Esophagus squamous epithelium (tissue), 5 donors: ENCODE data around the gene FBXW5. TPM values are rescaled to one million over a fixed set of nuclear protein-coding genes. Genes with fewer than 3 reads are reported as not detected.

Experiments used
- DNase-seq: peaks from one replicate; lab custom pipeline; 2025; lab: John Stamatoyannopoulos, UW
- H3K27ac ChIP-seq, 4 donors: fragments of 200-600 bp; sonication (generic); one replicate each; pipeline ENCODE4 v1.5.1; 2016 to 2019; ENCODE audit warnings: mild to moderate bottlenecking in 1 of 4
- H3K27me3 ChIP-seq, 4 donors: fragments of 200-600 bp; sonication (generic); 1 replicate in 3 of 4; 2 replicates in 1 of 4; pipeline versions ENCODE4 v1.5.1 to v1.6.0; 2017 to 2021; ENCODE audit warnings: antibody characterized with exemption in 1 of 4
- H3K36me3 ChIP-seq, 3 donors: fragments of 200-600 bp; sonication (generic); one replicate each; pipeline ENCODE4 v1.5.1; 2016 to 2019
- H3K4me1 ChIP-seq, 3 donors: fragments of 200-600 bp; sonication (generic); one replicate each; pipeline ENCODE4 v1.5.1; 2017 to 2019
- H3K4me3 ChIP-seq, 4 donors: fragments of 200-600 bp; sonication (generic); 1 replicate in 3 of 4; 2 replicates in 1 of 4; pipeline ENCODE4 v1.5.1; 2016 to 2019; ENCODE audit warnings: mild to moderate bottlenecking in 2 of 4, moderate library complexity in 1 of 4
- H3K9me3 ChIP-seq, 3 donors: fragments of 200-600 bp; sonication (generic); one replicate each; pipeline ENCODE4 v1.5.1; 2016 to 2019
- POLR2A ChIP-seq, 4 donors: fragments of 450-650 bp; IDR thresholded peaks; one replicate each; pipeline ENCODE4 v1.6.1; 2017; ENCODE audit warnings: antibody characterized with exemption in 4 of 4, mild to moderate bottlenecking in 4 of 4, moderate library complexity in 3 of 4
- WGBS, 2 donors: methylation state at CpG; one replicate each; pipeline ENCODE4 v1.1.5; 2018; 5-methylcytosine and 5-hydroxymethylcytosine counted together
- intact Hi-C: fragments of 100-400 bp; cut with DNase I; formaldehyde crosslinking; loops from one replicate; pipeline ENCODE4 v1.15.0; 2022
- total RNA-seq, 4 donors: library from RNA; depleted of rRNA; stranded (reverse); fragments of >200 nt; gene quantifications; one replicate each; pipeline ENCODE4 v1.1.0, GENCODE V29; 2016
- TF ChIP-seq, protein P1 (sequence below), 6 experiments: fragments of 450-650 bp in 4 of 6; fragments of 200-600 bp in 2 of 6; sonication (generic) in 2 of 6; IDR thresholded peaks; one replicate each; pipeline ENCODE4 v1.5.1; 2016 to 2019; ENCODE audit warnings: antibody characterized with exemption in 6 of 6, mild to moderate bottlenecking in 4 of 6, moderate library complexity in 4 of 6
- donor health status: DM: yes; HTN: yes; CAD: no.

FBXW5 gene
- total RNA-seq, 4 donors from 2014 or later: 146 to 210 (median 163) TPM

DNA sequence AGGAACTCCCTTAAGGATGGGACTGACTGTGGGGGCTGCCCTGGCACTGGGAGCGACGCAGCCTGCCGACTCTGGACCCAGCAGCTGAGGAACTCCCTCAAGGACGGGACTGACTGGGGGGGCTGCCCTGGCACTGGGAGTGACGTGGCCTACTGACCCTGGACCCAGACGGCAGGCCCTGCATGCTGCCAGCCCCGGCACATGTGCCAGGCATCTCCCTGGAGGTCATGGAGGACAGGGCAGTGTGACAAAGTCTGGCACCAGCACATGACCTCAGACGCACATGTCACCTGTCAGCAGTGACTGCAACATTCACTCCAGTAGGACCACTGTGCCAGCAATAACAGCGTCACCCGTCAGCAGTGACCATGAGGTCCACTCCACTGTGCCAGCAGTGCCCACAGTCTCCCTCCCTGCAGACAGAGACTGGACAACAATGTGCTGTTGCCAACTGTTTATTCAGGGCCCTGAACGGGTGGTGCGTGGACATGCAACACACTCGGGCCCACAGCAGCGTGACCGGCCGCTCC, 4.5 kb downstream of the FBXW5 start:
- H3K4me1 ChIP-seq: peaks cover 15 to 28% (median 15%) of the 10 kb centered on the region in 3 donors
- no peaks in the 10 kb centered on the region for H3K27me3 ChIP-seq
- H3K36me3 ChIP-seq: peaks cover 24 to 60% (median 31%) of the 10 kb centered on the region in 3 donors
- intact Hi-C loops: loop anchor here (5.0 to 10.0 kb wide), 2 partner anchors 85 to 87 kb away; partner anchors contain the start of genes ABCA2 and MAMDC4
- no peak for DNase-seq
- WGBS, 2 donors: 49% methylated on average over 8 of the region's 16 CpGs; no CpG with 5 or more reads in 1 of the 2 donors
- H3K9me3 ChIP-seq: no peaks in the 10 kb centered on the region
- TF ChIP-seq, protein P1, sequence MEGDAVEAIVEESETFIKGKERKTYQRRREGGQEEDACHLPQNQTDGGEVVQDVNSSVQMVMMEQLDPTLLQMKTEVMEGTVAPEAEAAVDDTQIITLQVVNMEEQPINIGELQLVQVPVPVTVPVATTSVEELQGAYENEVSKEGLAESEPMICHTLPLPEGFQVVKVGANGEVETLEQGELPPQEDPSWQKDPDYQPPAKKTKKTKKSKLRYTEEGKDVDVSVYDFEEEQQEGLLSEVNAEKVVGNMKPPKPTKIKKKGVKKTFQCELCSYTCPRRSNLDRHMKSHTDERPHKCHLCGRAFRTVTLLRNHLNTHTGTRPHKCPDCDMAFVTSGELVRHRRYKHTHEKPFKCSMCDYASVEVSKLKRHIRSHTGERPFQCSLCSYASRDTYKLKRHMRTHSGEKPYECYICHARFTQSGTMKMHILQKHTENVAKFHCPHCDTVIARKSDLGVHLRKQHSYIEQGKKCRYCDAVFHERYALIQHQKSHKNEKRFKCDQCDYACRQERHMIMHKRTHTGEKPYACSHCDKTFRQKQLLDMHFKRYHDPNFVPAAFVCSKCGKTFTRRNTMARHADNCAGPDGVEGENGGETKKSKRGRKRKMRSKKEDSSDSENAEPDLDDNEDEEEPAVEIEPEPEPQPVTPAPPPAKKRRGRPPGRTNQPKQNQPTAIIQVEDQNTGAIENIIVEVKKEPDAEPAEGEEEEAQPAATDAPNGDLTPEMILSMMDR (IDR thresholded peaks at IDR 0.05): no peak
- no peak for TF ChIP-seq POLR2A (IDR thresholded peaks at IDR 0.05)
- H3K27ac ChIP-seq: no peak overlapping the region
- H3K4me3 ChIP-seq: no peak overlapping the region

DNA sequence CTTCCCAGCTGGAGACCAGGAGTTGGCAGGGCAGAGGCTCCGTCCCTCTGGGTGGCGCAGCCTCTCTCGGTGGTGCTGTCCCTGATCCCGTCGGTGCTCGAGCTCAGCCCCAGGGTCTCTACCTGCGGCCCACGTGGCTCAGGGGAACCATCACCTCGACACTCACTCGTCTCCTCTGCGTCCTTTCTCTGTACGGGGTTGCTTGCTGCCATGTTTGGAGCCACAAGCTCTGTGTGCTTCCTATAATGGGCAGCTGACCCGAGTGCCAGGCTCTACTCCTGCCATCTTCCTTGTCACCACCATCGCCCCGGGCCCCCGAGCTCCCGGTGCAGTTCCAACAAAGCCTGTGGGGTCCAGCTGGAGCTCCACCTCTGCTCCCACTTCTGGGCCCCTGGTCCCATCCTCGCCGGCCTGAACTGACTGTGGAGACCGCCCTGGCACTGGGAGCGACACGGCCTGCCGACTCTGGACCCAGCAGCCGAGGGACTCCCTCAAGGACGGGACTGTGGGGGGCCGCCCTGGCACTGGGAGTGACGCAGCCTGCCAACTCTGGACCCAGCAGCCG, 5.0 kb downstream of the FBXW5 start:
- TF ChIP-seq, protein P1 (IDR thresholded peaks at IDR 0.05): no peak
- no peak for TF ChIP-seq POLR2A (IDR thresholded peaks at IDR 0.05)
- intact Hi-C loops: no loop called here
- Histone ChIP-seq H3K9me3 (no peaks in the 10 kb centered on the region), H3K27ac (no peak overlapping the region), H3K4me3 (no peak overlapping the region), H3K36me3 (peaks cover 24 to 60% (median 31%) of the 10 kb centered on the region in 3 donors), H3K4me1 (peaks cover 9 to 24% (median 15%) of the 10 kb centered on the region in 3 donors), H3K27me3 (no peaks in the 10 kb centered on the region)
- 80 to 83% methylated on average over 13 to 15 of the region's 28 CpGs for WGBS, 2 donors
- DNase-seq: no peak

DNA sequence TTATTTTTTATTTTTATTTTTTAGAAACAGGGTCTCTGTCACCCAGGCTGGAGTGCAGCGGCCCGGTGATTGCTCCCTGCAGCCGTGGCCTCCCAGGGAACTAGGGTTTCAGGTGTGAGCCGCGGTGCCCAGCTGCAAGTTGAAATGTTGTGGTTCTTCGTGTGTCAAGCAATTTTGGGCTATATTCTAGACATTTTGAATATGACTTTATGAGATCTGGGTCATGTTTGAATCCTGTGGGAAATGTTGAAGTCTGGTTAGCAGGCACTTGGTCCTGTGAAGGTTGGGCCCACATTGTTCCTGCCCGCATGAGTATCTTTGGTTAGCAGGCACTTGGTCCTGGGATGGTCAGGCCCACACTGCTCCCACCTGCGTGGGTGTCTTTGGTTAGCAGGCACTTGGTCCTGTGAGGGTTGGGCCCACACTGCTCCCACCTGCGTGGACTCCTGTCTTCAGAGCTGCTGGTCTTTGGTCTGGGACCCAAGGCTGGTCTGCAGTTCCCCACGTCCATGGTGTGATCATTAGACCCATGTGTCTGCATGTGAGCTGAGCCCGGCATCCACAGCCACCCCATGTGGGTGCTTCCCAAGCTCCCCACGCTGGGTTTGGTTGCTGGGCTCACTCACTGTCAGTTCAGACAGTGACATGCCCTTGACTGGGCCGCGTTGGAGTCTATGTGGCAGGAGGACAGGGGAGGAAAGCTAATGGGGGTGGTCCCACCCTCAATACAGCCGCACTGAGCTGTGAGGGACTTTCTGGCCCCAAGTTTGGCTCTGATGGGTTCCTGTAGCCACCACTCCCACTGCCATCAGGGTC, 7.1 kb downstream of the FBXW5 start:
- peaks cover 22 to 52% (median 28%) of the 10 kb centered on the region in 3 donors for H3K36me3 ChIP-seq
- H3K9me3 ChIP-seq: no peaks in the 10 kb centered on the region
- no peak overlapping the region for H3K4me3 ChIP-seq
- no peak overlapping the region for H3K27ac ChIP-seq
- 85 to 87% methylated on average over 10 to 11 of the region's 15 CpGs for WGBS, 2 donors
- H3K27me3 ChIP-seq: no peaks in the 10 kb centered on the region
- peaks cover 0 to 9% (median 3%) of the 10 kb centered on the region in 3 donors for H3K4me1 ChIP-seq
- DNase-seq: no peak
- TF ChIP-seq, protein P1 (IDR thresholded peaks at IDR 0.05): no peak
- intact Hi-C loops: no loop called here

DNA sequence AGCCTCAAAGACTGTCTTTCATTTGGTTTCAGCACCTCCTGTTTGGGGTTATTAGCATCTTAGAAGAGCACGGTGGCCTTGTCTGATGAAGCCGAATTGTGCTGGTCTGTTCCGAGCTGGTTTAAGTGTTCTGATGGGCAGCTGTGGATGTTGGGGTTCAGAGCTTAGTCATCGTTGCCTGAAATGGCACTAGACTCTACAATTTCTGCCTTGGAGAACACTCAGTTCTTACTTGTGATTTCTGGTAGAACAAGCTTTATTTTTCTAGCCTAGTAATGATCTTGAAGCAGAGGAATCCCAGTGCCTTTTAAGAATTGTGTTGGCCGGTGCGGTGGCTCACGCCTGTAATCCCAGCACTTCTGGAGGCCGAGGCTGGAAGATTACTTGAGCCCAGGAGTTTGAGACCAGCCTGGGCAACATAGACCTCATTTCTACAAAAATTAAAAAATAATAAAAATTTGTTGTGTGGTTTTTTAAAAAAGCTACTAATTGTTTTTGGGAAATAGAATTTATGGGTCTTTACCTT, 7.8 kb downstream of the FBXW5 start:
- Histone ChIP-seq H3K36me3 (peaks cover 16 to 45% (median 21%) of the 10 kb centered on the region in 3 donors), H3K4me3 (no peak overlapping the region), H3K9me3 (no peaks in the 10 kb centered on the region), H3K27ac (no peak overlapping the region), H3K4me1 (peaks cover 0 to 9% (median 2%) of the 10 kb centered on the region in 3 donors), H3K27me3 (no peaks in the 10 kb centered on the region)
- intact Hi-C loops: no loop called here
- no peak for DNase-seq
- WGBS, 2 donors: 86 to 91% methylated on average over 8 of the region's 8 CpGs
- TF ChIP-seq, protein P1 (IDR thresholded peaks at IDR 0.05): no peak
- TF ChIP-seq POLR2A (IDR thresholded peaks at IDR 0.05): no peak
